ENCODE data around the gene RHOG.

RHOG gene

DNA sequence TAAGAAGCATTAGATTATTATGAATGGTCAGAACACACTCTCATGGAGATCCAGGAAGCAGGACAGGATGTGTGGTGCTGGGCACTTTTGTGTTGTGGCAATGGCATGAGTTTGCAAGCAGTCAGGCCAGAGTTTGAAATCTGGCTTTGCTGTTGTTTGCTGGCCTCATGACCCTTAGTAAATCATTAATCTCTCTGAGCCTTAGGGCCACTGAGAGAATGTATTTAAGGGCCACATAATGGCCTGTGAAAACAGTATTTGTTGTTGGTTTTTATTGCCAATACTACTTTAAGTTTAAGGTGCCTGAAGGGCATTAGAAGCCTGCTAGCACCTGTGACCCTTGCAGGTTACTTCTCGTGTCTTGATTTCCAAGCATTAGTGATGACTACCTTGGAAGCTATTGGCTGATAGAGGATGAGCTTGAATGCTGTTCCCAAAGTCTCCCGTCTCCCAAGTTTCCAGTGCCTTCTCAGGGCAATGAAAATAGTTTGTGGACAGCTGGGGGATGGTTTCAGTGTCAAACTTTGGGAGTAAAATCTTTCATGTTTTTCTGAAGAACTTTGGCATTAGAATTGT lies 39.3 kb upstream of the RHOG start:
- H3K4me3 ChIP-seq (ENCODE audit: low read depth, low read length), result no peak overlapping the region
- no peak for DNase-seq (ENCODE audit: low read depth, low spot score)
- TF ChIP-seq, protein P1, sequence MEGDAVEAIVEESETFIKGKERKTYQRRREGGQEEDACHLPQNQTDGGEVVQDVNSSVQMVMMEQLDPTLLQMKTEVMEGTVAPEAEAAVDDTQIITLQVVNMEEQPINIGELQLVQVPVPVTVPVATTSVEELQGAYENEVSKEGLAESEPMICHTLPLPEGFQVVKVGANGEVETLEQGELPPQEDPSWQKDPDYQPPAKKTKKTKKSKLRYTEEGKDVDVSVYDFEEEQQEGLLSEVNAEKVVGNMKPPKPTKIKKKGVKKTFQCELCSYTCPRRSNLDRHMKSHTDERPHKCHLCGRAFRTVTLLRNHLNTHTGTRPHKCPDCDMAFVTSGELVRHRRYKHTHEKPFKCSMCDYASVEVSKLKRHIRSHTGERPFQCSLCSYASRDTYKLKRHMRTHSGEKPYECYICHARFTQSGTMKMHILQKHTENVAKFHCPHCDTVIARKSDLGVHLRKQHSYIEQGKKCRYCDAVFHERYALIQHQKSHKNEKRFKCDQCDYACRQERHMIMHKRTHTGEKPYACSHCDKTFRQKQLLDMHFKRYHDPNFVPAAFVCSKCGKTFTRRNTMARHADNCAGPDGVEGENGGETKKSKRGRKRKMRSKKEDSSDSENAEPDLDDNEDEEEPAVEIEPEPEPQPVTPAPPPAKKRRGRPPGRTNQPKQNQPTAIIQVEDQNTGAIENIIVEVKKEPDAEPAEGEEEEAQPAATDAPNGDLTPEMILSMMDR (IDR thresholded peaks at IDR 0.05; ENCODE audit: low read depth, low read length), result no peak
- in situ Hi-C loops (cut with HindIII; ENCODE audit: low sequenced_read_pairs), result no loop called here

DNA sequence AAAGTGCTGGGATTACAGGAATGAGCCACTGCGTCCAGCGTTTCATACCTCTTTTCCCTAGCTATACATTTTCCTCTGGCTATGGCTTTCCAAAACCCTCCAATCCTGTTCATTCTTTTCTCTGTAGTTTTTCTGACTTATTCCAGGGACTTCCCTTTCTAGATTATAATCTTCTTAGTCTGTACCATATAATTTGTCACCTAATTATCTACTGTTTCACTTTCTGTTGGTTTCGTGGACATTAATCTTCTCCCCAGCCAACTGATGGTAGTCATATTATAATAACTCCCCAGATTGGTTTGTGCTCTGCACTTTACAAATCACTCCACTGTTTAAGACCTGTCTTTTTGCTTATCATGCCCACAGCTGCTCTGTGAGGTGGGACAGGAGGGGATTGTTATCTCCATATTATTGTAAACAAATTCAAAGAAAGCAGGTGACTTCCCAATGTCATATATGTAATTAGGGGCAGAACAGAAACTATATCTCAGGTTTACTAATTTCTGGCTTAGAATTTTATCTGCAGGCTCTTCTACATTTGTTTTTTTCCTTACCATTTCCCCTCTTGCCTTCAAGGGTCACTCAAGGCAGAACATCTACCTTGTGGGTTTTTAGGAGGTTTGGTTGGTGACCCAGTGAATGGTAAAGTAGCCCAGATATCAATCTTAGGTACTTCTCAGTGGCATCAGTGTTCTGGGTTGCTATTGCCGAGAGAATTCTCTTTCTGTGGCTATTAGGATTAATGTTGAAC lies 38.6 kb upstream of the RHOG start:
- in situ Hi-C loops (cut with HindIII; ENCODE audit: low sequenced_read_pairs), result no loop called here
- DNase-seq (ENCODE audit: low read depth, low spot score), result no peak
- TF ChIP-seq, protein P1 (IDR thresholded peaks at IDR 0.05; ENCODE audit: low read depth, low read length), result no peak

DNA sequence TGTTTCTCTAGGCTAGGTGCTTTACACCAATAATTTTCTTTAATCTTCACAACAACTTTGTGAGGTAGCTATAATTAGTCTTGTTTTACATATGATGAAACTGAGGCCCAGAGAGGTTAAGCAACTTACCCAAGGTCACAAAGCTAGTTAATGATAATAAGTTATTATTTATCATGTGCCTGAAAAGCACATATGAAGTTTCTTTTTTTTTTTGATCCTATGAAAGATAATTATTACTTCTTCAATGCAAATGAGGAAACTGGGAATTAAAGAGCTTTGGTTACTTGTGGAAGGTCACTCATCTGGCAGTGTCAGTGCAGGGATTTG lies 37.5 kb upstream of the RHOG start:
- TF ChIP-seq, protein P1 (IDR thresholded peaks at IDR 0.05; ENCODE audit: low read depth, low read length), result no peak
- H3K4me3 ChIP-seq (ENCODE audit: low read depth, low read length), result no peak overlapping the region
- in situ Hi-C loops (cut with HindIII; ENCODE audit: low sequenced_read_pairs), result no loop called here
- DNase-seq (ENCODE audit: low read depth, low spot score), result no peak

More for the DNA sequence above, 38.6 kb upstream of the RHOG start:
- no peak overlapping the region for H3K4me3 ChIP-seq (ENCODE audit: low read depth, low read length)

DNA sequence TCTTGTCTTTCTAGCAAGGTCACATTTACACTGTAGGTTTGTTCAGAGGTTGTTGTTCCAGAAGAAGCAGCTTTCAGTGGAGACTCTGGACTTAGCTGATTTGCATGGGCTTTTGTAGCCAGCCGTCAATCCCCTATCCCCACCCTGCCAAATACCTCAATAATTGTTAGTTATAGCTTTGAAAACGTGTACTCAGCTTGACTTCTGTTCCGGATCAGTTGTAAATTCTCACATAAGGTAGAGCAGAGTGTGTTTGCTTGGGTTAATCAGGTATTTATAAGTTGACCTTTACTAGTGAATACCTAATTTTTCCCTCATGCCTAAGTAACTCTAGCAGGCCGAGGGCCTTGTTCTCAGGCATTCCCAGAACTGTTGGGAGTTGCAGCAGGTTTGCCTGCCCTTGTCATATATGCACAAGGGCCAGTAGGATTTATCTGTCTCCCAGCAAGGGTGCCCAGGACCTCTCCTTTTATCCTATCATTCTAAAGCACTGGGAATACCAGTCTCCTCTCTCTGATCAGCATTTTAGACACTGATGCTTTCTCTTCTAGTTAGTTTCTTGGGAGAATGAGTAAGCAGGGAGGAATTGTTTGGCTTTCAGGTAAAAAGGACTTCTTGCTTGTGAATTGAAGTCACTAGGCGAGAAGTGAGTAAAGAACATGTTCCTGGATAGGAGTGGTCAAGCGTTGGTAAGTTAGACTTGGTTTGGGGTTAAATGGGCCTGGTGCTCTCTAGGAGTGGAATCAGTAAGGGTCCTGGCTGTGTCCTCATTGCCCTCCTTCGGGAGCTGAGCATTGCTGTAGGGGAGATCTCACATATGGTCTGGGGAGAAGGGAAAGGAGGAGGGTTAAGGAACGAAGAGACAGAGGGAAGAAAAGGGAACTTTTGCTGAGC lies 36.9 kb upstream of the RHOG start:
- no peak overlapping the region for H3K4me3 ChIP-seq (ENCODE audit: low read depth, low read length)
- no peak for DNase-seq (ENCODE audit: low read depth, low spot score)
- in situ Hi-C loops (cut with HindIII; ENCODE audit: low sequenced_read_pairs), result no loop called here
- TF ChIP-seq, protein P1 (IDR thresholded peaks at IDR 0.05; ENCODE audit: low read depth, low read length), result no peak

DNA sequence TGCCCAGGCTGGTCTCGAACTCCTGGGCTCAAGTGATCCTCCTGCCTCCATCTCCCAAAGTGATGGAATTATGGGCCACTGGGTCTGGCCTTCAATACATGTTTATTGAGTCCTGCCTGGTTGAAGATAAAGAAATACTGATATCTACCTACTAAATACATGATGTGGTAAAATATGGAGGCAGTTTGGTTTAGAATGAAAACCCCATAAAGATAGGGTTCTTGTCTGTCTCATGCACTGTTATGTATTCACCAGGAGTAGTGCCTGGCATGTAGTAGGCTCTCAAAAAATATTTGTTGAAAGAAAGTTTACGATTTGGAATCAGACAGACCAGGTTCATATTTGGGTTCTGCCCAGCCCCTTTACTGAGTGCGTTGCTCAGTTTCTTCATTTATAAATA lies 35.9 kb upstream of the RHOG start:
- DNase-seq (ENCODE audit: low read depth, low spot score), result no peak
- in situ Hi-C loops (cut with HindIII; ENCODE audit: low sequenced_read_pairs), result no loop called here
- no peak overlapping the region for H3K4me3 ChIP-seq (ENCODE audit: low read depth, low read length)
- TF ChIP-seq, protein P1 (IDR thresholded peaks at IDR 0.05; ENCODE audit: low read depth, low read length), result no peak

DNA sequence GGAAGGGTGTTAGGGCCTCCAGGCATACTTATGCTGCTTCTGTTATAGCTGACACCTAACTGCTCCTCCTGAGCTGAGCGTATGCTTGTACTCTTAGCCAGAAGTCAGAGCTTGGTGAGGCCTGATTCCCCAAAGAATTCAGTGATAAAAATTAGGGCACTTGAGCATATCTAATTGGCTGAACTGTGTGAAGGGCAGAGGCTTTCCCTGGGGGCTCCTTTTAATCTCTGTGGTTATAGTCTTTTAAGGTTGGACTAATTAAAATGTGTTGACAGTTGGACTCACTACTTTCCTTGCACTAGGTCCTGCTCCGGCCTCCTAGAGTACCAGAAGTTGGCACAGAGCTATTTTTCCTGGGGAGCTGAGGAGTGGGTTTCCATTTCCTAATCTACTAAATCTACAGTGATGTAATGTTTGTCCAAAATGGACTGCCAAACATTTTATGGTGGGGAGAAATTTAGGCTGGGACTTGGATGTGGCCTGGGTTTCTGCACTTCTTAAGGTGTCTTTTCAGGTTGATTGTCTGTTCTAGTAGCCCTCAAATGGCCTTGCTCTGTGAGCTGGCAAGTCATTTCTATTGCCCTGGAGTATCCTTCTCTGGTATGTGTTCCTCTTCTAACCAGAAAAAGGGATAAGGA lies 33.1 kb upstream of the RHOG start:
- no peak overlapping the region for H3K4me3 ChIP-seq (ENCODE audit: low read depth, low read length)
- TF ChIP-seq, protein P1 (IDR thresholded peaks at IDR 0.05; ENCODE audit: low read depth, low read length), result no peak
- DNase-seq (ENCODE audit: low read depth, low spot score), result no peak
- in situ Hi-C loops (cut with HindIII; ENCODE audit: low sequenced_read_pairs), result no loop called here

Data from astrocyte of the spinal cord (primary cell).